Smooth muscle cell of the brain vasculature (primary cell): ENCODE results near the gene LRRC41.
"Not testable (repeated sequence)": the region's sequence is repeated elsewhere in the genome, so short reads cannot be mapped to it uniquely, and the experiment has no call there.

Experiments used
- DNase-seq: peaks from one replicate; pipeline ENCODE4 v3.0.0-alpha.2; 2012; ENCODE audit warnings: low read depth, low spot score

The LRRC41 gene

GRCh38 chr1:46325285-46326076 lies 22.1 kb upstream of the LRRC41 start:
- not testable (repeated sequence) for DNase-seq

DNA sequence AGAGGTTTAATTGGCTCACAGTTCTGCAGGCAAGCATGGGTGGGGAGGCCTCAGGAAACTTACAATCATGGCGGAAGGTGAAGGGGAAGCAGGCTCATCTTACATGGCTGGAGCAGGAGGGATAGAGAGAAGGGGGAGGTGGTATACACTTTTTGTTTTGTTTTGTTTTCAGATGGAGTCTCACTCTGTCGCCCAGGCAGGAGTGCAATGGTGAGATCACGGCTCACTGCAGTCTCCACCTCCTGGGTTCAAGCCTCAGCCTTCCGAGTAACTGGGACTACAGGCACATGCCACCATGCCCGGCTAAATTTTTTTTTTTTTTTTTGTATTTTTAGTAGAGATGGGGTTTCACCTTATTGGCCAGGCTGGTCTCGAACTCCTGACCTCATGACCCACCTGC lies 18.8 kb upstream of the LRRC41 start:
- not testable (repeated sequence) for DNase-seq

DNA sequence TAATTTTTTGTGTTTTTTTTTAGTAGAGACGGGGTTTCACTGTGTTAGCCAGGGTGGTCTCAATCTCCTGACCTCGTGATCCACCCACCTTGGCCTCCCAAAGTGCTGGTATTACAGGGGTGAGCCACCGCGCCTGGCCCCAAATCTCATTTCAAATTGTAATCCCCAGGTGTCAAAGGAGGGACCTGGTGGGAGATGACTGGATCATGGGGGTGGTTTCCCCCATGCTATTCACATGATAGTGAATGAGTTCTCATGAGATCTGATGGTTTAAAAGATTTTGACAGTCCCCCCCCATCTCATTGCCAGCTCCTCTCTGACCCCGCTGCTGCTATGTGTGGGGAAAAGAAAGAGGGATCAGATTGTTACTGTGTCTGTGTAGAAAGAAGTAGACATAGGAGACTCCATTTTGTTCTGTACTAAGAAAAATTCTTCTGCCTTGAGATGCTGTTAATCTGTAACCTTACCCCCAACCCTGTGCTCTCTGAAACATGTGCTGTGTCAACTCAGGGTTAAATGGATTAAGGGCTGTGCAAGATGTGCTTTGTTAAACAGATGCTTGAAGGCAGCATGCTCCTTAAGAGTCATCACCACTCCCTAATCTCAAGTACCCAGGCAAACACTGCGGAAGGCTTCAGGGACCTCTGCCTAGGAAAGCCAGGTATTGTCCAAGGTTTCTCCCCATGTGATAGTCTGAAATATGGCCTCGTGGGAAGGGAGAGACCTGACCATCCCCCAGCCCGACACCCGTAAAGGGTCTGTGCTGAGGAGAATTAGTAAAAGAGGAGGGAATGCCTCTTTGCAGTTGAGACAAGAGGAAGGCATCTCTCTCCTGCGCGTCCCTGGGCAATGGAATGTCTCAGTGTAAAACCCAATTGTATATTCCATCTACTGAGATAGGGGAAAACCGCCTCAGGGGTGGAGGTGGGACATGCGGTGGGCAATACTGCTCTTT lies 16.8 kb upstream of the LRRC41 start:
- not testable (repeated sequence) for DNase-seq

GRCh38 chr1:46319301-46319700 lies 15.9 kb upstream of the LRRC41 start:
- DNase-seq, result not testable (repeated sequence)

DNA sequence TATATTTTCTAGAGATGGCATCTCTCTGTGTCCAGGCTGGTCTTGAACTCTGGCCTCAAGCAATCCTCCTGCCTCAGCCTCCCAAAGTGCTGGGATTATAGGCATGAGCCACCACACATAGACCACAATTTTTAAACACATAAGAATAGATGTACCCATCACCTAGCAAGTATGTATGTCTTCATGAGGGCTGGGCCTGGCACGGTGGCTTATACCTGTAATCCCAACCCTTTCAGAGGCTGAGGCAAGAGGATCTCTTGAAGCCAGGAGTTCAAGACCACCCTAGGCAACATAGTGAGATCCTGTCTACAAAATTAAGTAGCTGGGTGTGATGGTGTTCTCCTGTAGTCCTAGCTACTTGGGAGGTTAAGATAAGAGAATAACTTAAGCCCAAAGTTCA lies 13.9 kb upstream of the LRRC41 start:
- DNase-seq, result no peak

GRCh38 chr1:46315669-46316403 lies 12.4 kb upstream of the LRRC41 start:
- DNase-seq, result no peak

DNA sequence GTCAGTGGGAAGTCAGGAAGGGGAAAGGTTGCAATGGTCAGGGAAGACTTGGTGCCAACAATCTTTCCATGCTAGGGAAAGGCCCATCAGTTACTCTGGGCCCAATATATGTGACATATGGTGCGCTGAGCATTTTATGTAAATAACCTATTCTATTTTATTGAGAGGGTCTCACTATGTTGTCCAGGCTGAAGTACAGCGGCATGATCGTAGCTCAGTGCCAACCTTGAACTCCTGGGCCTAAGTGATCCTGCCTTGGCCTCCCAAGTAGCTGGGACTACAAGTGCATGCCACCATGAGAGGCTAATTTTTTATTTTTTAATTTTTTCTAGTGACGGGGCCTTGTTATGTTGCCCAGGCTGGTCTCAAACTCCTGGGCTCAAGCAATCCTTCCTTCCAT lies 6.9 kb upstream of the LRRC41 start:
- DNase-seq, result no peak

GRCh38 chr1:46309401-46310159 lies 6.2 kb upstream of the LRRC41 start:
- DNase-seq, result no peak

DNA sequence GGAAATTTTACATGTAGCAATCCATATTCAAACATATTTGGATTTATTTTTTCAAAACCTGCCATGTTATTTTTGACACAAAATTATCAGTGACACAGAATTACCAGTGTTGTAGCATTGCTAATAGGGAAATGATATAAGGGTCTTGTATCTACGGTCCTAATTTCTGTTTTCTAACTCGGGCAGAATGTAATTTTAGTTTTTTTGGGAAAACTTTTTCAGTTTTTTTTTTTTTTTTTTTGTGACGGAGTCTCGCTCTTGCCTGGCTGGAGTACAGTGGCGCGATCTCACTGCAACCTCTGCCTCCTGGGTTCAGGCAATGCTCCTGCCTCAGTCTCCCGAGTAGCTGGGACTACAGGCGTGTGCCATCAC lies 2.7 kb upstream of the LRRC41 start:
- DNase-seq, result no peak

GRCh38 chr1:46303872-46304326 lies 483 bp upstream of the LRRC41 start:
- DNase-seq, result no peak

DNA sequence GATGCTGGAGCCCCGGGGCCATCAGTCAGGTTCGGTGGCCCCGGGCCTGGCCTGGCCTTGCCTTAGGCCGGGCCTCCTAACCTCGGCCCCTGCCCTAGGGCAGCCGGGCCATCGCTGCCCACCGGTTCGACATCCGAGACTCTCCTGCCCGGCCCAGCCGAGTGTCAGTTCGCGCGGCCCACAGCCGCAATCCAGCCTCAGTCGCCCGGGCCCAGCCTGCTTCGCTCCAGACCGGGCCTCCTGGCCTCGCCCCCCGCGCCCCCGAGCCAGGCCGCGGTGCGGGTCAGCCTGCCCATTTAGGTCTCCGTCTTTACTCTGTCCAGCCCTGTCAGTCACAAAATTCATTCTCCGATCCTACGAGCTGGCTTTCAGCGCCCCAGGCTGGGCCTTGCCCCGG lies 777 bp downstream of the LRRC41 start:
- no peak for DNase-seq

- DNase-seq, result no peak
These were observed 1.4 kb downstream of the LRRC41 start for GRCh38 chr1:46301808-46302640.

DNA sequence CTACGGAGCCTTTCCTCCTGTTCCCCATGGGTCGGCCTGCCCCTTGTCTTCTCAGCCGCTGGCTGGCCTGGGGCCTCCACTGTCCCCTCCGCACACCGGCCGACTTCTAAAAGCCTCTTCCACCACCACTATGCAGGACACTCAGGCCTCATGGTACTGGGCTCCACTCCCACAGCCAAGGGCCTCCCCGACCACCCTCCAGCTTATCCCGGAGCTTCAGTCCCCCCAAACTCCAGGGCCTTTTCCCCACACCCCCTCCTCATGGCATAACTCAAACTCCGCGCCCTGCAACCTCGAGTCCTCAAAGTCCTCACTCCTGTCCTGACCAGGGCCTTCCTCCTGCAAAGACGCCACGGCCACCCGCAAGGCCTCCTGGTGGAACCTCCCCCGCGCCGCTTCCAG lies 2.0 kb downstream of the LRRC41 start:
- DNase-seq, result no peak

DNA sequence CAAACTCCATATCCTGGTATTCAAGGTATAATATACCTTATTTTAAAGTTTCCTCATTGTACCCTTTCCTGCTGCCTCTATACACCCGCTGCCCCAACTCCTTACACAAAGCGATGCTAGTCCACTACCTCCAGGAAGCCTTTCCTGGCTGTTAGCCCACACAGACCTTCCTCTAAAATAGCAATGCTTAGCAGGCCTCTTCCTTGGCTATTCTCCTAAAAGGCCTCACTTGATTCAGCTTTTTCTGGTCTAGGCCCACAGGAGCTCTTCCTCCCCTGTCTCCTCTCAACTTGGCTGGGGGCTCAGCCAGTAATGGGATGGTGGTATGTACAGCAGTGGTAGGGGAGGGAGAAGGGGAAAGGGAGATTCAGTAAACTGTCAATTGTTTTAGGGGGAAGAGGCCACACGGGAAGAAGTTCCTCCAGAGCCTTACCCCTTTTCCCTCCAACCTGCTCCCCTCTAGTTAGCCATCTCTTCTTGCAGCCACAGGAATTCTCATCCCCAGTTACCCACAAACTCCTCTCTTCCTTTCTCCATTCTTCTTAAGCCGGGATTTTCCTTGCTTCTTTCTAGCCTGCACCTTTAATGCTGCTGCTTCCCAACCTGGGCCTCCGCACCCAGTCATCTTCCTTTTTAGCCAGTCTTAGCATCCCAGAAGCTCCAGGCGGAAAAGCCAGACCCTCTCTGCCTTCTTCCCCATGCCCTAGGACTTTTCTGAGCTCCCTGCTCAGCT lies 2.6 kb downstream of the LRRC41 start:
- DNase-seq, result no peak

DNA sequence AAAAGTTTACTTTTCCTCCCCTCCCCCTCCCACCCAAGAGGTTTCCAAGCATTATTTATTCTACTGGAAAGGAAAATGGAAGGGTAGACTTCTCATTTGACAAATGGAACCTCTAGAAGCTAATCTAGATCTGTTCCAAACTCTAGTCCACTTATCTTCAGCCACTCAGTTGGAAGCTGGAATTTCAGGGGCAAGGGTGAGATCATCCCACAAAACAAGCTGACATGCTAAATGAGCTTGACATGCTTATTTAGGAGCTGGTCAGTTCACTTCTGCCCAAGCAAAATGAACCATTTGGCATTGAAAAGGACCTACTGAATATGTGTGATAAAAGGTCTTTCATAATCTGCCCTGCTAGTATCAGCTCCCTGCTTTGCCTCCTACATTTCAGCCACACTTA lies 5.0 kb downstream of the LRRC41 start:
- no peak for DNase-seq

- DNase-seq, result no peak
These were observed 8.1 kb downstream of the LRRC41 start for GRCh38 chr1:46295306-46295705.

- DNase-seq, result no peak
These were observed 13.4 kb downstream of the LRRC41 start for GRCh38 chr1:46289976-46290375.

- no peak for DNase-seq
These were observed 14.3 kb downstream of the LRRC41 start for GRCh38 chr1:46289134-46289494.

DNA sequence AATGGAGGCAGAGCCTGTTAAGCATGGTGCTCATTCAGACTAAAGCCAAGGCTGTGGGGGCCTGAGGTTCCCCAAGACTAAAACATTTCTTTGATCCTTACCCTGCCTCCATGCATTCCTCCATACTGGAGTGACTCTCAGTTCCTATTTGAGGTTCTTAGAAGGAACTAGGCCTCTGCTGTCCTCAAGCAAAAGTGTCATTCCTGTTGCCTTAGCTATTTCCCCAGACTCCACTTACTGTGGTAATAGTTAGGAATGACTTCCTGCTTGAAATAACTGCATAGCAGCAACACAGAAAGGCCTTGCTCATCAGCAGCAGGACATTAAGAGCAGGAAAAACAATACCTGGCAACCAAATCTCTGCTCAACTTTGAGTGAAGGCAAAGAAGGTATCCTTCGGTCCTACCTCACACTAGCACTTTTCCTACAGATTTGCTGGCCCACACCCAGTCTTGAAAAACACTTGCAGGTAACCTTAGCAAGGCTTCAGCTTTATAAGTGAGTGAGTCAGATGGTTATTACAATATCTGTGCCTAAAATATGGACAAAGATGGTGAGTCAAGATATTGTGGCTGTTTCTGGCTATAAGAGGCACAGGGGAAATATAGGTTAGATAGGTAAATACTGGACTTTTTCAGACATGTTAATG lies 14.8 kb downstream of the LRRC41 start:
- no peak for DNase-seq
